Gastrocnemius medialis (tissue), 4 donors: ENCODE measurements around the gene LRCH4.

Experiments used
- CTCF ChIP-seq, 5 experiments: fragments of 450-650 bp in 3 of 5; fragments of 200-600 bp in 2 of 5; sonication (generic) in 2 of 5; IDR thresholded peaks in 4 of 5; conservative IDR thresholded peaks in 1 of 5; 1 replicate in 4 of 5; 2 replicates in 1 of 5; pipeline ENCODE4 v1.5.1; 2016 to 2019; ENCODE audit warnings: antibody characterized with exemption in 5 of 5, mild to moderate bottlenecking in 3 of 5, moderate library complexity in 3 of 5
- POLR2A ChIP-seq, 2 donors: fragments of 450-650 bp; IDR thresholded peaks; one replicate each; pipeline ENCODE4 v1.6.1; 2017; ENCODE audit warnings: antibody characterized with exemption in 2 of 2, mild to moderate bottlenecking in 2 of 2, moderate library complexity in 2 of 2

DNA sequence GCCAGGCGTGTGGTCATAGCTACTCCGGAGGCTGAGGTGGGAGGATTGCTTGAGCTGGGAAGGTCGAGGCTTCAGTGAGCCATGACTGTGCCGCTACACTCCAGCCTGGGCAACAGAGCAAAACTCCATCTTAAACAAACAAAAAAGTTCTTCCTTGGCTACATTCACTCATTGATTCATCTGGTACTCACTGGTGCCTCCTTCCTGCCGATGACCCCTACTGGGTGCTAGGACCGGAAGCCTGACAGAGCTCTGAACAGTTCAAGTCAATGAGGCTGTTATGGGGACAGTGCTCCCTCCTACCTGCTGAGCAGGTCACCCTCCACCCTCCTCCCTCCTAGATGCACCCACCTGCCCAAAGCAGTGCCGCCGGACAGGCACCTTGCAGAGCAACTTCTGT lies 21.2 kb upstream of the LRCH4 start:
- TF ChIP-seq CTCF (IDR thresholded peaks at IDR 0.05 in 4 of 5, conservative IDR thresholded peaks at IDR 0.05 in 1 of 5), result no peak
- TF ChIP-seq POLR2A (IDR thresholded peaks at IDR 0.05), result no peak
